ENCODE results near the gene THY1.
"Not testable (repeated sequence)": the region's sequence is repeated elsewhere in the genome, so short reads cannot be mapped to it uniquely, and the experiment has no call there.

The THY1 gene

GRCh38 chr11:119403021-119403420 lies 20.0 kb downstream of the THY1 start:
- Histone ChIP-seq H3K27me3 (ENCODE audit: control insufficient read depth in 1 of 2, insufficient read depth in 2 of 2, low read length in 2 of 2) (no peaks in the 10 kb centered on the region), H3K9me3 (ENCODE audit: control insufficient read depth in 2 of 2, low read length in 2 of 2) (peaks cover 0 to 5% of the 10 kb centered on the region in 2 donors), H3K27ac (ENCODE audit: low read length) (no peak overlapping the region), H3K9ac (ENCODE audit: low read length in 2 of 2) (no peak overlapping the region), H3K36me3 (ENCODE audit: control insufficient read depth in 2 of 2, insufficient read depth in 2 of 2, low read length in 2 of 2) (no peaks in the 10 kb centered on the region), H3K4me1 (ENCODE audit: control insufficient read depth, insufficient read depth, low read length) (no peaks in the 10 kb centered on the region), H3K4me3 (ENCODE audit: low read length in 2 of 2) (no peak overlapping the region)

- Histone ChIP-seq H3K27ac (ENCODE audit: low read length) (no peak overlapping the region), H3K4me1 (ENCODE audit: control insufficient read depth, insufficient read depth, low read length) (no peaks in the 10 kb centered on the region), H3K27me3 (ENCODE audit: control insufficient read depth in 1 of 2, insufficient read depth in 2 of 2, low read length in 2 of 2) (no peaks in the 10 kb centered on the region), H3K9ac (ENCODE audit: low read length in 2 of 2) (no peak overlapping the region), H3K9me3 (ENCODE audit: control insufficient read depth in 2 of 2, low read length in 2 of 2) (peaks cover 0 to 5% of the 10 kb centered on the region in 2 donors), H3K36me3 (ENCODE audit: control insufficient read depth in 2 of 2, insufficient read depth in 2 of 2, low read length in 2 of 2) (no peaks in the 10 kb centered on the region), H3K4me3 (ENCODE audit: low read length in 2 of 2) (no peak overlapping the region)
These were observed 20.5 kb downstream of the THY1 start for GRCh38 chr11:119402470-119402869.

- H3K9me3 ChIP-seq (ENCODE audit: control insufficient read depth in 2 of 2, low read length in 2 of 2) = peaks cover 0 to 5% of the 10 kb centered on the region in 2 donors
- no peaks in the 10 kb centered on the region for H3K36me3 ChIP-seq (ENCODE audit: control insufficient read depth in 2 of 2, insufficient read depth in 2 of 2, low read length in 2 of 2)
- no peak overlapping the region for H3K4me3 ChIP-seq (ENCODE audit: low read length in 2 of 2)
- H3K9ac ChIP-seq (ENCODE audit: low read length in 2 of 2) = no peak overlapping the region
- no peak overlapping the region for H3K27ac ChIP-seq (ENCODE audit: low read length)
- no peaks in the 10 kb centered on the region for H3K27me3 ChIP-seq (ENCODE audit: control insufficient read depth in 1 of 2, insufficient read depth in 2 of 2, low read length in 2 of 2)
- no peaks in the 10 kb centered on the region for H3K4me1 ChIP-seq (ENCODE audit: control insufficient read depth, insufficient read depth, low read length)
These were observed 22.1 kb downstream of the THY1 start for GRCh38 chr11:119400860-119401259.

GRCh38 chr11:119397740-119398139 lies 25.2 kb downstream of the THY1 start:
- Histone ChIP-seq H3K9ac (ENCODE audit: low read length in 2 of 2) (no peak overlapping the region), H3K4me1 (ENCODE audit: control insufficient read depth, insufficient read depth, low read length) (no peaks in the 10 kb centered on the region), H3K9me3 (ENCODE audit: control insufficient read depth in 2 of 2, low read length in 2 of 2) (peaks cover 0 to 5% of the 10 kb centered on the region in 2 donors), H3K27ac (ENCODE audit: low read length) (no peak overlapping the region), H3K36me3 (ENCODE audit: control insufficient read depth in 2 of 2, insufficient read depth in 2 of 2, low read length in 2 of 2) (no peaks in the 10 kb centered on the region), H3K4me3 (ENCODE audit: low read length in 2 of 2) (no peak overlapping the region), H3K27me3 (ENCODE audit: control insufficient read depth in 1 of 2, insufficient read depth in 2 of 2, low read length in 2 of 2) (no peaks in the 10 kb centered on the region)

- Histone ChIP-seq H3K27ac (ENCODE audit: low read length) (no peak overlapping the region), H3K36me3 (ENCODE audit: control insufficient read depth in 2 of 2, insufficient read depth in 2 of 2, low read length in 2 of 2) (no peaks in the 10 kb centered on the region), H3K4me3 (ENCODE audit: low read length in 2 of 2) (no peak overlapping the region), H3K27me3 (ENCODE audit: control insufficient read depth in 1 of 2, insufficient read depth in 2 of 2, low read length in 2 of 2) (no peaks in the 10 kb centered on the region), H3K4me1 (ENCODE audit: control insufficient read depth, insufficient read depth, low read length) (no peaks in the 10 kb centered on the region), H3K9me3 (ENCODE audit: control insufficient read depth in 2 of 2, low read length in 2 of 2) (peaks cover 0 to 5% of the 10 kb centered on the region in 2 donors), H3K9ac (ENCODE audit: low read length in 2 of 2) (no peak overlapping the region)
These were observed 26.1 kb downstream of the THY1 start for GRCh38 chr11:119396835-119397234.

GRCh38 chr11:119391275-119391674 lies 31.7 kb downstream of the THY1 start:
- H3K27ac ChIP-seq (ENCODE audit: low read length) = no peak overlapping the region
- H3K4me3 ChIP-seq (ENCODE audit: low read length in 2 of 2) = no peak overlapping the region
- H3K36me3 ChIP-seq (ENCODE audit: control insufficient read depth in 2 of 2, insufficient read depth in 2 of 2, low read length in 2 of 2) = no peaks in the 10 kb centered on the region
- H3K9ac ChIP-seq (ENCODE audit: low read length in 2 of 2) = no peak overlapping the region
- H3K9me3 ChIP-seq (ENCODE audit: control insufficient read depth in 2 of 2, low read length in 2 of 2) = no peaks in the 10 kb centered on the region
- no peaks in the 10 kb centered on the region for H3K4me1 ChIP-seq (ENCODE audit: control insufficient read depth, insufficient read depth, low read length)
- no peaks in the 10 kb centered on the region for H3K27me3 ChIP-seq (ENCODE audit: control insufficient read depth in 1 of 2, insufficient read depth in 2 of 2, low read length in 2 of 2)

- Histone ChIP-seq H3K9me3 (ENCODE audit: control insufficient read depth in 2 of 2, low read length in 2 of 2) (no peaks in the 10 kb centered on the region), H3K9ac (ENCODE audit: low read length in 2 of 2) (no peak overlapping the region), H3K36me3 (ENCODE audit: control insufficient read depth in 2 of 2, insufficient read depth in 2 of 2, low read length in 2 of 2) (no peaks in the 10 kb centered on the region), H3K27ac (ENCODE audit: low read length) (no peak overlapping the region), H3K4me1 (ENCODE audit: control insufficient read depth, insufficient read depth, low read length) (no peaks in the 10 kb centered on the region), H3K27me3 (ENCODE audit: control insufficient read depth in 1 of 2, insufficient read depth in 2 of 2, low read length in 2 of 2) (no peaks in the 10 kb centered on the region), H3K4me3 (ENCODE audit: low read length in 2 of 2) (no peak overlapping the region)
These were observed 33.2 kb downstream of the THY1 start for GRCh38 chr11:119389611-119390254.

GRCh38 chr11:119388103-119388502 lies 34.9 kb downstream of the THY1 start:
- no peaks in the 10 kb centered on the region for H3K36me3 ChIP-seq (ENCODE audit: control insufficient read depth in 2 of 2, insufficient read depth in 2 of 2, low read length in 2 of 2)
- no peak overlapping the region for H3K4me3 ChIP-seq (ENCODE audit: low read length in 2 of 2)
- no peaks in the 10 kb centered on the region for H3K9me3 ChIP-seq (ENCODE audit: control insufficient read depth in 2 of 2, low read length in 2 of 2)
- no peaks in the 10 kb centered on the region for H3K27me3 ChIP-seq (ENCODE audit: control insufficient read depth in 1 of 2, insufficient read depth in 2 of 2, low read length in 2 of 2)
- H3K27ac ChIP-seq (ENCODE audit: low read length) = no peak overlapping the region
- H3K9ac ChIP-seq (ENCODE audit: low read length in 2 of 2) = no peak overlapping the region
- no peaks in the 10 kb centered on the region for H3K4me1 ChIP-seq (ENCODE audit: control insufficient read depth, insufficient read depth, low read length)

- H3K4me3 ChIP-seq (ENCODE audit: low read length in 2 of 2) = no peak overlapping the region
- H3K27ac ChIP-seq (ENCODE audit: low read length) = no peak overlapping the region
- H3K36me3 ChIP-seq (ENCODE audit: control insufficient read depth in 2 of 2, insufficient read depth in 2 of 2, low read length in 2 of 2) = no peaks in the 10 kb centered on the region
- no peak overlapping the region for H3K9ac ChIP-seq (ENCODE audit: low read length in 2 of 2)
- H3K9me3 ChIP-seq (ENCODE audit: control insufficient read depth in 2 of 2, low read length in 2 of 2) = no peaks in the 10 kb centered on the region
- peaks cover 21% of the 10 kb centered on the region for H3K4me1 ChIP-seq (ENCODE audit: control insufficient read depth, insufficient read depth, low read length)
- H3K27me3 ChIP-seq (ENCODE audit: control insufficient read depth in 1 of 2, insufficient read depth in 2 of 2, low read length in 2 of 2) = no peaks in the 10 kb centered on the region
These were observed 38.6 kb downstream of the THY1 start for GRCh38 chr11:119384332-119384731.

GRCh38 chr11:119382513-119382912 lies 40.5 kb downstream of the THY1 start:
- Histone ChIP-seq H3K4me1 (ENCODE audit: control insufficient read depth, insufficient read depth, low read length) (peaks cover 22% of the 10 kb centered on the region), H3K4me3 (ENCODE audit: low read length in 2 of 2) (peak overlapping the region in 1 of 2 donors; percentile 86)
- not testable (repeated sequence) for H3K36me3 ChIP-seq (ENCODE audit: control insufficient read depth in 2 of 2, insufficient read depth in 2 of 2, low read length in 2 of 2); H3K9me3 ChIP-seq (ENCODE audit: control insufficient read depth in 2 of 2, low read length in 2 of 2); H3K27me3 ChIP-seq (ENCODE audit: control insufficient read depth in 1 of 2, insufficient read depth in 2 of 2, low read length in 2 of 2); H3K27ac ChIP-seq (ENCODE audit: low read length); H3K9ac ChIP-seq (ENCODE audit: low read length in 2 of 2)

- no peaks in the 10 kb centered on the region for H3K9me3 ChIP-seq (ENCODE audit: control insufficient read depth in 2 of 2, low read length in 2 of 2)
- H3K4me3 ChIP-seq (ENCODE audit: low read length in 2 of 2) = peak overlapping the region; percentile 54 to 86
- no peaks in the 10 kb centered on the region for H3K27me3 ChIP-seq (ENCODE audit: control insufficient read depth in 1 of 2, insufficient read depth in 2 of 2, low read length in 2 of 2)
- peaks cover 26% of the 10 kb centered on the region for H3K4me1 ChIP-seq (ENCODE audit: control insufficient read depth, insufficient read depth, low read length)
- H3K36me3 ChIP-seq (ENCODE audit: control insufficient read depth in 2 of 2, insufficient read depth in 2 of 2, low read length in 2 of 2) = no peaks in the 10 kb centered on the region
- peak overlapping the region; percentile 67 for H3K27ac ChIP-seq (ENCODE audit: low read length)
- H3K9ac ChIP-seq (ENCODE audit: low read length in 2 of 2) = peak overlapping the region; percentile 51 to 57
These were observed 40.9 kb downstream of the THY1 start for GRCh38 chr11:119382101-119382500.

Data from stomach smooth muscle (tissue), 2 donors.